Aorta (tissue), 5 donors: ENCODE data around the gene NUTM1. TPM values are rescaled to one million over a fixed set of nuclear protein-coding genes. Genes with fewer than 3 reads are reported as not detected.
"Not testable (repeated sequence)": the region's sequence is repeated elsewhere in the genome, so short reads cannot be mapped to it uniquely, and the experiment has no call there.

ENCODE experiments used
- ATAC-seq: fragments of 200-7000 bp; cut with Tn5 transposase; one replicate; pipeline ENCODE4 v1.9.1; 2022; ENCODE audit warnings: moderate library complexity; ENCODE audit not compliant: low FRiP score
- DNase-seq, 2 donors: peaks; one replicate each; pipeline ENCODE4 v3.0.0-alpha.2; 2020
- H3K27ac ChIP-seq, 2 donors: one replicate each; pipeline ENCODE4 v1.5.1; 2013; ENCODE audit warnings: low read length in 2 of 2, mild to moderate bottlenecking in 2 of 2, moderate library complexity in 2 of 2, control low read depth in 1 of 2, inconsistent platforms in 1 of 2, low read depth in 1 of 2
- H3K27me3 ChIP-seq, 2 donors: one replicate each; pipeline ENCODE4 v1.6.1; 2013; ENCODE audit warnings: control low read depth in 1 of 2, low read length in 1 of 2, mild to moderate bottlenecking in 1 of 2, moderate library complexity in 1 of 2; ENCODE audit not compliant: insufficient read depth in 2 of 2, control insufficient read depth in 1 of 2
- H3K36me3 ChIP-seq, 2 donors: one replicate each; pipeline ENCODE4 v1.6.1; 2013; ENCODE audit warnings: control low read depth in 1 of 2, low read length in 1 of 2, mild to moderate bottlenecking in 1 of 2; ENCODE audit not compliant: insufficient read depth in 2 of 2, control insufficient read depth in 1 of 2
- H3K4me1 ChIP-seq, 2 donors: one replicate each; pipeline ENCODE4 v1.6.1; 2013; ENCODE audit warnings: low read length in 2 of 2, control low read depth in 1 of 2, mild to moderate bottlenecking in 1 of 2, moderate library complexity in 1 of 2; ENCODE audit not compliant: insufficient read depth in 2 of 2, control insufficient read depth in 1 of 2
- H3K4me3 ChIP-seq, 2 donors: one replicate each; pipeline ENCODE4 v1.5.1; 2013; ENCODE audit warnings: low read length in 2 of 2, control low read depth in 1 of 2, mild to moderate bottlenecking in 1 of 2
- H3K9me3 ChIP-seq: one replicate; pipeline ENCODE4 v1.6.1; 2013; ENCODE audit warnings: mild to moderate bottlenecking, low read length; ENCODE audit not compliant: control insufficient read depth
- WGBS, 2 donors: extraction: QIAGEN DNeasy Blood & Tissue Kit; methylation state at CpG; one replicate each; pipeline ENCODE4 v1.1.7; 2013; 5-methylcytosine and 5-hydroxymethylcytosine counted together
- intact Hi-C, 2 donors: fragments of 100-400 bp; cut with DNase I; formaldehyde crosslinking; loops; one replicate each; pipeline versions ENCODE4 v1.14.2 to v1.15.0; 2022
- polyA plus RNA-seq, 2 donors: library from polyadenylated mRNA; stranded (reverse); fragments of 200-250 nt; gene quantifications; one replicate each; pipeline ENCODE4 v1.2.3, GENCODE V29; 2013
- total RNA-seq, 2 donors: library from RNA; stranded (reverse); fragmentation: NEBNext Ultra II Directional; extraction: Animal tissue kit (Norgen Biotek cat#: 25700); gene quantifications; one replicate each; pipeline ENCODE4 v1.2.1, GENCODE V29; 2021
- donor health status: healthy with polysubstance abuse.
- donor health status: Bipolar disorder and iron deficiency.
- donor health status: DM: no; HTN: no; CAD: no.
- donor health status: DM: no; HTN: no; CAD: no.
- donor health status: DM: yes; HTN: yes; CAD: no.

NUTM1 gene
- total and polyA plus RNA-seq, 4 donors: not detected

DNA sequence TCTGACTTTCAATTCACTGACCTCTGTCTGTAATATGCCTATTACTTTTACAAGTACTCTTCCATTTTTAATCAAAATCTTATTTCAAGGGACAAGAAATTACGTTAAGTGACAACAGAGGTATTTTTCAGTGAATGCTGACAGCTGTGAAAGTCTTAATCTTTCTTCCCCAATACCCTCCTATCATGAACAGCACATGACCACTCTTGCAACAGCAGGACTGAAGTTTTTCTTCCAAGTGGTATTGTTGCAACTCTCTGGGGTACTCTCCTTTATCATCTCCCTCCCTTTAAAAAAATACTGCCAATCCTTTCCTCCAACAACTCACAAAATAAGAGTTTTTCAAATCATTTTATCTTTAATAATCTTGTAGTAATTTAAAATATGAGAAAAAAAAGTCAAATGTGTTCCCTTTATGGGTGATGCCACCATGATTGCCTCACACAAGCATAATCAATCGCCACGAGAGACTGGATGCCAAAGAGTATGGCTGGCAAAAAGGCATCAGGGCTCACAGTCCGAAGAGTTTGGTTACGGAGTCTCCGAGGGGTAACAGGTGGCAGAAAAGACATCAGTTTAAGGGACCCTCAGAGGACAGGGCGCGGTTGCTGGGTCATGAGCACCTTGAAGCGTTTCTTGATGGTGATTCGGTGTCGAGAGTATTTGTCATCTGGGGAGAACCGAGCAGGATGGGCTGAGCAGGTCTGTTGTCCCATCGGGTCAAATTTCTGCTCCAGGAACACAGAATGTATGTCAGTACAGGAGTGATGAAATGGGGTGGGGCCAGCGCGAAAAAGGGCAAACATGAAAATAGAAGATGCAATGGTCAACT is 1.5 kb upstream of the NUTM1 start:
- no peak overlapping the region for H3K4me3 ChIP-seq
- no peak overlapping the region for H3K27ac ChIP-seq
- no peak for DNase-seq

GRCh38 chr15:34342213-34342736 is 840 bp upstream of the NUTM1 start:
- not testable (repeated sequence) for DNase-seq, H3K36me3 ChIP-seq, H3K4me1 ChIP-seq, ATAC-seq, H3K9me3 ChIP-seq, H3K27me3 ChIP-seq
- whole genome bisulfite sequencing, 2 donors: 42% methylated on average over 26 of the region's 26 CpGs
- peak overlapping the region; percentile 64 to 78 for H3K4me3 ChIP-seq
- intact Hi-C loops: loop anchor here in 1 of 2 donors (2.0 to 10.0 kb wide), 3 partner anchors 25 to 243 kb away; partner anchors contain the start of genes GOLGA8B and LPCAT4
- peak overlapping the region in 1 of 2 donors; percentile 50 for H3K27ac ChIP-seq

More for the DNA sequence above, 1.5 kb upstream of the NUTM1 start:
- no peaks in the 10 kb centered on the region for H3K27me3 ChIP-seq
- peaks cover 0 to 1% of the 10 kb centered on the region in 2 donors for H3K36me3 ChIP-seq
- no peaks in the 10 kb centered on the region for H3K9me3 ChIP-seq
- no peaks in the 10 kb centered on the region for H3K4me1 ChIP-seq
- intact Hi-C loops: loop anchor here in 1 of 2 donors (2.0 to 10.0 kb wide), 3 partner anchors 25 to 243 kb away; partner anchors contain the start of genes GOLGA8B and LPCAT4
- WGBS, 2 donors: 94 to 95% methylated on average over 15 of the region's 15 CpGs
- ATAC-seq: no peak

DNA sequence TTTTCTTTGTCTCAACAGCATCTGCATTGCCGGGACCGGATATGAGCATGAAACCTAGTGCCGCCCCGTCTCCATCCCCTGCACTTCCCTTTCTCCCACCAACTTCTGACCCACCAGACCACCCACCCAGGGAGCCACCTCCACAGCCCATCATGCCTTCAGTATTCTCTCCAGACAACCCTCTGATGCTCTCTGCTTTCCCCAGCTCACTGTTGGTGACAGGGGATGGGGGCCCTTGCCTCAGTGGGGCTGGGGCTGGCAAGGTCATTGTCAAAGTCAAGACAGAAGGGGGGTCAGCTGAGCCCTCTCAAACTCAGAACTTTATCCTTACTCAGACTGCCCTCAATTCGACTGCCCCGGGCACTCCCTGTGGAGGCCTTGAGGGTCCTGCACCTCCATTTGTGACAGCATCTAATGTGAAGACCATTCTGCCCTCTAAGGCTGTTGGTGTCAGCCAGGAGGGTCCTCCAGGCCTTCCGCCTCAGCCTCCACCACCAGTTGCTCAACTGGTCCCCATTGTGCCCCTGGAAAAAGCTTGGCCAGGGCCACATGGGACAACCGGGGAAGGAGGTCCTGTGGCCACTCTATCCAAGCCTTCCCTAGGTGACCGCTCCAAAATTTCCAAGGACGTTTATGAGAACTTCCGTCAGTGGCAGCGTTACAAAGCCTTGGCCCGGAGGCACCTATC is 5.0 kb downstream of the NUTM1 start:
- ATAC-seq: no peak
- intact Hi-C loops: loop anchor here in 1 of 2 donors (10.0 kb wide), 1 partner anchor 237 kb away; the partner anchor contains the start of gene GOLGA8B

DNA sequence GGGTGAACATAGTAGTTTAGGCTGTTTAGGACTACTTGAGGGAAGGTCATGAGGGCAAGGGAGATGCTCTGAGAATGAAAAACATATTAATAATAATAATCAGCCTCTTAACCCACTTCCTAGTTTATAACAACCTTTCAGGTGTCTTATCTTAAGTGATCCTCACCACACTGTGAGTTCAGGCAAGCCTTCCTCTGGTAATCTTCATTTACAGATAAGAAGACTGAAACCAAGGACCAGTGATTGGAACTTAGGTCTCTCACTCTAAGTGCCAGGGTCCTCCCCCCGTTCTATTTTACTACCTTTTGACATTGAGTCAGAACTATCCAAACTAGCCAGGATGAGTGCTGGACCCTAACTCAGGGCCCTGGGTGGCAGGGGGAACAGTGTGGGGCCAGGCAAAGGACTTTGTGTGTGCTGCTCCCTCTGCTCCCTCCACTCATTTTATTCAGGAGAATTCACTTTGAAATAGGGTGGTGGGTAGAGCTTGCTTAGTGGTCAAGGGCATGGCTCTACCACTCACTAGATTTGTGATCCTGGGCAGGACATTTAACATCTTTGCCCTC is 5.7 kb downstream of the NUTM1 start:
- H3K27me3 ChIP-seq: no peaks in the 10 kb centered on the region
- 65 to 68% methylated on average over 1 of the region's 1 CpG for WGBS, 2 donors
- no peaks in the 10 kb centered on the region for H3K4me1 ChIP-seq
- H3K9me3 ChIP-seq: no peaks in the 10 kb centered on the region
- H3K4me3 ChIP-seq: no peak overlapping the region
- ATAC-seq (no peak), DNase-seq (no peak)
- intact Hi-C loops: loop anchor here in 1 of 2 donors (10.0 kb wide), 1 partner anchor 236 kb away; the partner anchor contains the start of gene GOLGA8B
- no peaks in the 10 kb centered on the region for H3K36me3 ChIP-seq
- H3K27ac ChIP-seq: no peak overlapping the region

More for the DNA sequence above, 5.0 kb downstream of the NUTM1 start:
- Histone ChIP-seq H3K36me3 (no peaks in the 10 kb centered on the region), H3K4me1 (no peaks in the 10 kb centered on the region), H3K27ac (no peak overlapping the region), H3K4me3 (no peak overlapping the region), H3K9me3 (no peaks in the 10 kb centered on the region), H3K27me3 (no peaks in the 10 kb centered on the region)
- 83 to 85% methylated on average over 13 of the region's 13 CpGs for WGBS, 2 donors
- no peak for DNase-seq

- ATAC-seq (no peak), DNase-seq (no peak)
- no peak overlapping the region for H3K4me3 ChIP-seq
- H3K9me3 ChIP-seq: no peaks in the 10 kb centered on the region
- no peak overlapping the region for H3K27ac ChIP-seq
- WGBS, 2 donors: 84 to 87% methylated on average over 4 of the region's 4 CpGs
- no peaks in the 10 kb centered on the region for H3K4me1 ChIP-seq
- H3K27me3 ChIP-seq: no peaks in the 10 kb centered on the region
- H3K36me3 ChIP-seq: no peaks in the 10 kb centered on the region
- intact Hi-C loops: loop anchor here in 1 of 2 donors (10.0 kb wide), 1 partner anchor 235 kb away; the partner anchor contains the start of gene GOLGA8B
Observed at GRCh38 chr15:34349769-34350168, 6.7 kb downstream of the NUTM1 start.

- H3K36me3 ChIP-seq, H3K27me3 ChIP-seq, H3K4me3 ChIP-seq, H3K4me1 ChIP-seq, H3K27ac ChIP-seq, intact Hi-C loops, DNase-seq, ATAC-seq, H3K9me3 ChIP-seq: not testable (repeated sequence)
- WGBS, 2 donors: 91 to 95% methylated on average over 12 of the region's 12 CpGs
Observed at GRCh38 chr15:34352996-34353395, 9.9 kb downstream of the NUTM1 start.

- H3K36me3 ChIP-seq: no peaks in the 10 kb centered on the region
- no peak for ATAC-seq
- no peaks in the 10 kb centered on the region for H3K9me3 ChIP-seq
- H3K27ac ChIP-seq: no peak overlapping the region
- WGBS, 2 donors: 70 to 72% methylated on average over 2 of the region's 2 CpGs
- no peak for DNase-seq
- intact Hi-C loops: no loop called here
- no peaks in the 10 kb centered on the region for H3K4me1 ChIP-seq
- no peaks in the 10 kb centered on the region for H3K27me3 ChIP-seq
- H3K4me3 ChIP-seq: no peak overlapping the region
Observed at GRCh38 chr15:34353627-34354026, 10.5 kb downstream of the NUTM1 start.

- no peak for ATAC-seq
- DNase-seq: peak in 1 of 2 donors; percentile 50
- Histone ChIP-seq H3K36me3 (no peaks in the 10 kb centered on the region), H3K9me3 (no peaks in the 10 kb centered on the region), H3K27ac (no peak overlapping the region), H3K27me3 (no peaks in the 10 kb centered on the region), H3K4me1 (no peaks in the 10 kb centered on the region), H3K4me3 (no peak overlapping the region)
- intact Hi-C loops: no loop called here
- WGBS, 2 donors: 93% methylated on average over 7 of the region's 7 CpGs
Observed at GRCh38 chr15:34354286-34354685, 11.2 kb downstream of the NUTM1 start.
